NCI-H146 treated with DMSO at 0.1 percent for 48 hours (cell line): ENCODE measurements around the gene FAAP100.

Experiments used
- DNase-seq: peaks from one replicate; lab custom pipeline; 2025; ENCODE audit not compliant: unreplicated experiment; lab: John Stamatoyannopoulos, UW

The FAAP100 gene

DNA sequence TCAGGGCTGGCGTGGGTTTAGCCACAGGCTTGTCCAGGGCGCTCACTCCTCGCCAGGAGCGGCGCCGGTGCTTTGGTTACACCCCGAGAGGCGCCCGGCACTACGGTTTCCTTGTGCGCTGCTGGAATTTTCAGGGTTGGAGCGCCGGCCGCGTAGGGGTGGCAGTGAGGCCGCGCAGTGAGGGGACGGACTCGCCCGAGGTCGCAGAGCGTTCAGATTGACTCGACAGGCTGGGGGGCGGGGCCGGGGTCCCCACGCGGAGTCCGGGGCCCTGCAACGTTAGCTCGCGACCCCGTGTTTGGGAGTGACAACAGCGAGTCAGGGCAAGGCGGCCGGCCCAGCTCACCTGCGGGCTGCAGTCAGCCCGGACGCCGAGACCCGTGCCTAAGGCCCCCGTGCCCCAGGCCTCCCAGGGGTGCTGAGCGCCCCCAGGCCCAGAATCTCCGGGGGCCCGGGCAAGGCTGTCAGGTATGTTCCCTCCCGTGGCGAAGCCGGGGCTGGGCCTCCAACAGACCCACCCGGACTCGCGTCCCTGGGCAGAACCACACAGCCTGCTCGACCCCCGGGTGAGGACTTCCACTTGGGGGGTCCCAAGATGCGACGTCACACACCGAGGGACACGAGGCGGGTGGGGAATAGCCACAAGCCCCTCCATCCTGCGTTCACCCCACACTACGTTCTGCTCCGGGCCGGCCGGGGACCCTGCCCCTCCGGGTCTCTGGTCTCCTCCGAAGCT lies 38.2 kb downstream of the FAAP100 start:
- no peak for DNase-seq

DNA sequence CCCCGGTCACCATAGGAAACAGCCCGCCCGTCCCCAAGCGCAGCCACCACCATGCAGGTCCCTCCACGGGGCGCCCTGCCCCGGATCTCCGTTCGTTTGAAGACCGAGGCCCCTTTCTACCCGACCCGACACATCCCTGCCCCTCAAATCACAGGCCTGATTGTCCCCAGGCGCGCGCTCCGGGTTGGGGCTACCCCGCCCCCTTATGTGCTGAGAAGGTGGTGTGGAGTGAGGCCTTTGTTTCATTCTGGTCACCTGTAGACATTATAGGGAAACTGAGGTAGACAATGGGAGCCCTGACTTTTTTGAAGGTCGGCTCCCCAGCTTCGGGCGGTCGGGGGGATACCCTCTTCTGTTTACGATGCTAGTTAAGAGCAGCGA lies 38.8 kb downstream of the FAAP100 start:
- peak; percentile 57 for DNase-seq

DNA sequence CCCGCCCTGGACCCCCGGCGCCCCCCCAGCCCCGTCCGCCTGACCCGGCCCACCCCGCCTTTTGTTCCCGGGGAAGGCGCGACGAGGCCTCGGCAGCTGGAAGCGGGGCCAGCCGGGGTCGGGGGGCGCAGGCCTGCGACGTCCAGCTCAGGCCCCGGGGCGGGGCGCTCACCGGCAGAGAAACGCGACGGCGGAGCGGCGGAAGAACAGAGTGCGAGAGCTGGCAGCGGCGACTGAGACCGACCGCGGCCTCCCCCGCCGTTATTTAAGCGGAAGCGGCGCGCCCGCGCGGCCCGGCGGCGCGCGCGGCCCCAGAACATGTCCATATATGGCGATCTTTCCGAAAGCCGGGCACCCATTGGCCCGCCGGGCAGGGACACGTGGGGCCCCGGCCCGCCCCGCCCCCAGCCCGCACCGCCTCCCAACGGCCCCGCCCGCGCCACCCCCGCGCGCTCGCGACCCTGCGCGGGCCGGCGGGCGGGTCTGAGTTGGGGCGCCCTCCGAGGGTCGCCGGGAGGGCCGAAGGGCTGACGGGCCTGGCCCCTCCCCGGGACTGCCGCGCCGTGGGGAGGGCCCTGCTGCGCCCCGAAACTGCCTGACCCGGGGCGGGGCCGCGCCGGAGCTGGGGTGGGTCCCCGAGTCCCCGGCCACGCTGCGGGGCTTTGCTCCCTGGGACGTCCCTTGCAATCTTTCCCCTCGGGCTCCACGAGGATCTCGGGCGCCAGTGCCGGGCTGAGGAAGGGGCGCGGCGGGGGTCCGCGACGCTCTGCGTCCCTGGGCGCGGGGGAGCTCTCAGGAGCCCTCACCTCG lies 39.4 kb downstream of the FAAP100 start, which contains the start of gene ACTG1:
ACTG1 (minus strand) TSS at position 238 of the 810 bp plus-strand sequence. CDS start 445 bp downstream, outside the sequence.
- DNase-seq = peak; percentile 81

DNA sequence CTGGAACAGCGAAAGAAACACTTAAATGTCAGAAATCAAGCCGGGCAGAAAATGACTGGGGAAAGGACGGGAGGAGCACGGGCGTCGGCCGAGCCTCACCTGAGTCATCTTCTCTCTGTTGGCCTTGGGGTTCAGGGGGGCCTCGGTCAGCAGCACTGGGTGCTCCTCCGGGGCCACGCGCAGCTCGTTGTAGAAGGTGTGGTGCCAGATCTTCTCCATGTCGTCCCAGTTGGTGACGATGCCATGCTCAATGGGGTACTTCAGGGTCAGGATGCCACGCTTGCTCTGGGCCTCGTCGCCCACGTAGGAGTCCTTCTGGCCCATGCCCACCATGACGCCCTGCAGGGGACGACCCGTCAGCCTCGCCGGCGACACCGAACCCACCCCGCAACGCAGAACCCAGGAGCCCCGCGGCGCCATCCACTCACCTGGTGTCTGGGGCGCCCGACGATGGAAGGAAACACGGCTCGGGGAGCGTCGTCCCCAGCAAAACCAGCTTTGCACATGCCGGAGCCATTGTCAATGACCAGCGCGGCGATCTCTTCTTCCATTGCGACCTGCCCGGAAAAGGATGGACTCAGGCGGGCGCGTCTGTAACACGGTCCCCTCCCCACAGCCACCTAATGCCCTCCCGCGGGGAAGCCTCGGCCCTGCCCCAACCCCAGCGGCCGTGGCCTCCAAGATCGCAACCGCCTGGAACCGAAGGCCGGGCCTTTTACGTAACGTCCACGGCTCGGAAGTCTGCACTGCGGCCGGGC lies 40.2 kb downstream of the FAAP100 start:
- no peak for DNase-seq

DNA sequence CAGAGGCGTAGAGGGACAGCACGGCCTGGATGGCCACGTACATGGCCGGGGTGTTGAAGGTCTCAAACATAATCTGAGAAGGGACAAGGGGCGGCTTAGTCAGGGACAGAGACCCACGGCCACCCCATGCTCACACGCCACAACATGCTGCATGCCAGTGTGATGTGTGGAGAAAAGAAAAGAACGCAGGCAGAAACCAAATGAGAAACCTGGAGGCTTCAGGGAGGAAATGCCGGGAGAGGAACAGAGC lies 40.7 kb downstream of the FAAP100 start:
- DNase-seq = no peak

DNA sequence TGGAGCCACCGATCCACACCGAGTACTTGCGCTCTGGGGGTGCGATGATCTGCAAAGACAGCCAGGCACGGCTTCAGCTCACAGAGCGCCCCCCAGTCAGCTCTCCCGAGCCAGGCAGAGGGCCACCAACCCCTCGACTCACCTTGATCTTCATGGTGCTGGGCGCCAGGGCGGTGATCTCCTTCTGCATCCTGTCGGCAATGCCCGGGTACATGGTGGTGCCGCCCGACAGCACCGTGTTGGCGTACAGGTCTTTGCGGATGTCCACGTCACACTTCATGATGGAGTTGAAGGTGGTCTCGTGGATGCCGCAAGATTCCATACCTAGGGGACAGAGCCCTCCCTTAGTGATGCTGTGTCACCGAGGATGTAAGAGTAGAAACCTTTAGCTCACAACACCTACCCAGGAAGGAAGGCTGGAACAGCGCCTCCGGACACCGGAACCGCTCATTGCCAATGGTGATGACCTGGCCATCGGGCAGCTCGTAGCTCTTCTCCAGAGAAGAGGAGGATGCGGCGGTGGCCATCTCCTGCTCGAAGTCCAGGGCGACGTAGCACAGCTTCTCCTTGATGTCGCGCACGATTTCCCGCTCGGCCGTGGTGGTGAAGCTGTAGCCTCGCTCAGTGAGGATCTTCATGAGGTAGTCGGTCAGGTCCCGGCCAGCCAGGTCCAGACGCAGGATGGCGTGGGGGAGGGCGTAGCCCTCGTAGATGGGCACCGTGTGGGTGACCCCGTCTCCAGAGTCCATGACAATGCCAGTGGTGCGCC lies 41.2 kb downstream of the FAAP100 start:
- DNase-seq = no peak

DNA sequence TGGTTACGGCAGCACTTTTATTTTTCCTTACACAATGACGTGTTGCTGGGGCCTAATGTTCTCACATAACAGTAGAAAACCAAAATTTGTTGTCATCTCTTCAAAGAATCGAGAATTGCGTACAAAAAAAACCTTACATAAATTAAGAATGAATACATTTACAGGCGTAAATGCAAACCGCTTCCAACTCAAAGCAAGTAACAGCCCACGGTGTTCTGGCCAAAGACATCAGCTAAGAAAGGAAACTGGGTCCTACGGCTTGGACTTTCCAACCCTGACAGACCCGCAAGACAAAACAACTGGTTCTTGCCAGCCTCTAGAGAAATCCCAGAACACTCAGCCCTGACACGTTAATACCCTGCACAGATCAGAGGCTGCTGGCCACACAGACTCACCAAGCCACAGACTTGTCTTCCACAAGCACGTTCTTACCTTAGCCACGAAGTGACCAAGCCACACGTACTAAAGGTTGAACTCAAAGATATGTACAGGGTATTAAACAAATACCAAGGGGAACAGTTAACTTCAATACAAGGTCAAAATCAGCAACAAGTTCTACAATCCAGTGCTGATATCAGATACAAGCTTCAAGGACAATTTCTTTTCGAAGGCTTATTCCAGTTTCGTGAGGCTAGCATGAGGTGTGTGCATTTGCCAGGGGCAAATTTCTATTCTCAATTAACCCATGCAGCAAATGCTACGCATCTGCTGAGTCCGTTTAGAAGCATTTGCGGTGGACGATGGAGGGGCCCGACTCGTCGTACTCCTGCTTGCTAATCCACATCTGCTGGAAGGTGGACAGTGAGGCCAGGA lies 42.0 kb downstream of the FAAP100 start:
- DNase-seq = no peak

DNA sequence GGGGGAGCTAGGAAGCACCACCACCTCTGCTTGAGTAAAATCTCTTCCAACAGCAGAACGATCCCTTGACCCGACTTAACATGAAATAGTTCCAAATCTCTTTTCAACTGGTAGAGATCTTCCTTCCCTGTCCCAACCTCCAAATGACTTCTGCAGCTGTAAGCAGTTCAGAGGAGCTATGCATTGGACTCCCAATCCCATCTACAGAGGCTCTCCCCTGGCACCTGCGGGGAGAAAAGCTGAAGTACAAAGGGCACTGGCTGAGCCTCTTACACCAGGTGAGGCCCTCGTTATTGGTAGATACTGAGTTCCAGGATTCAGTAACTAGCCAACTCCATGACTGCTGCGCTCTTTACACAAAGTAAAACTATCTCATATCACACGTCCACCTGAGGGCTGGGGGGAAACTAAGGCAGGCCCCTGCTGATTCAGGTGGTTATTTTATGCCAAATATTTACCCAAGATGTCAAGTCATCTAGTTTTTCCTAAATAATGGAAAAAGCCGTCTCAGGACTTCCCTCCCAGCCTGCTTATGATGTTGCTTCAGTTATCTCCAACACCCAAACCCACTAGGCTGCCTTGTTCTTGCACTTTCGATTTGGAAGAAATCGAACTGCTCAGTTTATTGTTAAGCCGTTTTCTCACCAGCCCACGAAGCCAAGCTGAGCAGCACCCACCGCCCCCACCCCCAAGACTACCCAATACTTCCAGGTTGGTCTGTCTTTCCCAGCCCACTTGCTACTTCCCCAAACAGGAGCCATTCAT lies 42.8 kb downstream of the FAAP100 start:
- DNase-seq = peak; percentile 27

DNA sequence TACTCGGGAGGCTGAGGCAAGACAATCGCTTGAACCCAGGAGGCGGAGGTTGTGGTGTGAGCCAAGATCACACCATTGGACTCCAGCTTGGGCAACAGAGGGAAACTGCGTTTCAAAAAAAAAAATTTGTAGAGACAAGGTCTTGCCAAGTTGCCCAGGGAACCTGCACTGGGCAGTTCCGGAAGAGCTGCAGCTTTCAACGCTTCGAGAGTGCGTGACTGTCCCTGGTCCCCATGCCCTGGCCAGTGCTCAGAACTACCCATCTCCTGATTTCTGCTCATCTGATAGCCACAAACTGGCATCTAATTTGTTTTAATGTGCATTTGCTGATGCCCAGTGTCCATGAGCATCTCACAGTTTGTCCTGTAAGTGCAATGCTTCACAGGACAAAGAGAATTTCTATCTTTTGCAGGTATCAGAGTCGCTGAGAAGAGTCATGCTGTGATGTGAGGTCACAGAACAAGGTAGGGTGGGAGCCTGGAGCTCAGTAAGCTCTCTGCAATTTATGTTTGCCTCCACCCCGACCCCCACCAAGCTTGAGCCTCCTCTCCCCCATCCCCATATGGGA lies 43.4 kb downstream of the FAAP100 start:
- no peak for DNase-seq

DNA sequence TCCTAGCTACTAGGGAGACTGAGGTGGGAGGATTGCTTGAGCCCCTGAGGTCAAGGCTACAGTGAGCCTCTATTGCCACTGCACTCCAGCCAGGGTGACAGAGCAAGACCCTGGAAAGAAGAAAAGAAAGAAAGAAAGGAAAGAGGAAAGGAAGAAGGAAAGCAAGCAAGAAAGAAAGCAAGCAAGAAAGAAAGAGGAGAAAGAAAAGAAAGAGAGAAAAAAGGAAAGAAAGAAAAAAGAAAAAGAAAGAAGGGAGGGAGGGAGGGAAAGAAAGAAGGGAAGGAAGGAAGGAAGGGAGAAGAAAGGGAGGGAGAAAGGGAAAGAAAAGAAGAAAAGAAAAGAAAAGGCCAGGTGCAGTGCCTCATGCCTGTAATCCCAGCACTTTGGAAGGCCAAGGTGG lies 48.5 kb downstream of the FAAP100 start:
- no peak for DNase-seq

DNA sequence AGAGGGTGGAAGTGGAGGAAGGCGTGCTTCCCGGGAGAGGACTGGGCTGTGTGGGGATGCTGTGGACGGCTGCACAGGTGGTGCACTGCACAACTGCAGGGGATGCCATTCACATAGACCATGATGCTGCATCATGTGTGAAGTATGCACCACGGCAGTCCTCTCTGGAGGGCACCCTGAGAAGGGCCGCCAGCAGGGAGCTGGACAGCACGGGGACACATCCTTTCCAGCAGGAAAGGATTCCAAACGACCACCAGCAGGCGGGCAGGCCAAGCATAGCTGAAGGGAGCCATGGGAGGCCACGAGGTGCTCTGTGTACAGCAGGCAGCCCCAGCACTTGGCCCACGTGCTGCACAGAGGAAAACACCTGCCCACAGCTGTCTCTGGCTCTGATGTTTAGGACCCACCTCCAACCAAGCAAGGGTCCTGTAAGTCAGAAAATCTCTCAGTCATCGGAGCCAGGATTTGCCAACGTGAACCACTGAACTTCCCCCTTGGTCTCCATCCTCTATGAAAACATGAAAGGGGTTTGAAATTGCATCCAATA lies 49.6 kb downstream of the FAAP100 start:
- no peak for DNase-seq

DNA sequence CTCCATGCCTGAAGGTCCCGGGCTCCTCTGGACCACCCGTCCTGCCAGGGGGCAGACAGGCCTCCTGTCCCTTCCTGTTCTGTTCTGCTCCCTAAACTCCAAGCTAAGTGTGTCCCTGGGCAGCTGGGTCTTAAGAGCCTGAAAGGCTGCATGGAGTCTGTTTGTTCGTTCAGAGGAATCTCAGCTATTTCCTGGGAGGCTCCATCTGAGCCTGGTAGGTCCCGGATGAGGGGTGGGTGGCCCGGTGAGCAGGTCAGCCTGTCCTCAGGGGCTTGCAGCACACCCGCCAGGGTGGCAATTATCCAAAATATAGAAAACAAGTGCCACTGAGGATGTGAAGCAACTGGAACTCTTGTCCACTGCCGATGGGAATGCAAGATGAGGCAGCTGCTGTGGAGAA lies 52.1 kb downstream of the FAAP100 start:
- DNase-seq = no peak

DNA sequence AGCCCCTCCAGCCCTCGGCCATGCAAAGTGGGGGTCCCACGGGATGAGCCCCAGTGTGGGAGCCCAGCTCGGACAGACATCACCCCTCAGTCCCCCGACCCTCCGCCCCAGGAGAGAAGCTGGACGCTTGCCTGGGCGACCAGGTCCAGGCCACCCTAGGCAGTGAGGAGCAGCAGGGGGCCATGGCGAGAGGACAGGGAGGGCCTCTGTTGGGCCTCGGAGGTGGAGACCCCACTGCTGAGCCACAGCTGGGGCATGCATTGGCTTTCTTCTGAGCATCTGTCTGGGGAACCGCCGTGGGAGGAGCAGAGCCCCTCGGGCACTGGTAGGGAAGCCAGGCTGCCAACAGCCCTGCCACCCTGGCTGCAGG lies 52.6 kb downstream of the FAAP100 start:
- no peak for DNase-seq

DNA sequence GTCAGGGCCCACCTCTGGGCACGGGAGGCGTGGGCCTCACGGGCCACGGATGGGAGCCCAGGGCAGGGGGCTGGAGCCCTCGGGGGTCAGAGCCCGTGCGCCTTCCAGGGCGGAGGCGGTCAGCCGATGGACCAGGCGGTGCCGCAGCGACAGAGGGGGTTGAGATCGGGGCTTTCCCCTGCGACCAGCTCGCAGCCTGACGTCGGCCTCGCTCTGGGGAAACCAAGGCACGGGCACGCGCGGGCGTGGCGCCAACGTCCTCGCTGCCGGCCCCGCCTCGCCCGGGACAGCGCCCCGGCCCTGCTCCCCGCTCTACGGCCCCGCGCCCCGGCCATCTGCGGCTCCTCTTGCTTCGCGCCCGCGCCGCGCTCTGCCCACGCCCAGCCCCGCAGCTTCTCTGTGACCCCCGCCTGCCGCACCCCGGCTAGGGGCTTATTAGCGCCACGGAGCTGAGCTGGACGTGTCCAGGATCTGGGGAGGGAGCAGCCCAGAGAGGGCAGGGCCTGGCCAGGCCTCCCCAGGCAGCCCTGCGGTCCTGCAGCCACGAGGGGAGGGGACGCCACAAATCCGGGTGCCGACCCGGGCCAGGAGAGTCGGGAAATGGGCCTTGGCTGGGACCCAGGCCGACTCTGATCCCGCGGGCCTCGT lies 53.1 kb downstream of the FAAP100 start:
- no peak for DNase-seq

DNA sequence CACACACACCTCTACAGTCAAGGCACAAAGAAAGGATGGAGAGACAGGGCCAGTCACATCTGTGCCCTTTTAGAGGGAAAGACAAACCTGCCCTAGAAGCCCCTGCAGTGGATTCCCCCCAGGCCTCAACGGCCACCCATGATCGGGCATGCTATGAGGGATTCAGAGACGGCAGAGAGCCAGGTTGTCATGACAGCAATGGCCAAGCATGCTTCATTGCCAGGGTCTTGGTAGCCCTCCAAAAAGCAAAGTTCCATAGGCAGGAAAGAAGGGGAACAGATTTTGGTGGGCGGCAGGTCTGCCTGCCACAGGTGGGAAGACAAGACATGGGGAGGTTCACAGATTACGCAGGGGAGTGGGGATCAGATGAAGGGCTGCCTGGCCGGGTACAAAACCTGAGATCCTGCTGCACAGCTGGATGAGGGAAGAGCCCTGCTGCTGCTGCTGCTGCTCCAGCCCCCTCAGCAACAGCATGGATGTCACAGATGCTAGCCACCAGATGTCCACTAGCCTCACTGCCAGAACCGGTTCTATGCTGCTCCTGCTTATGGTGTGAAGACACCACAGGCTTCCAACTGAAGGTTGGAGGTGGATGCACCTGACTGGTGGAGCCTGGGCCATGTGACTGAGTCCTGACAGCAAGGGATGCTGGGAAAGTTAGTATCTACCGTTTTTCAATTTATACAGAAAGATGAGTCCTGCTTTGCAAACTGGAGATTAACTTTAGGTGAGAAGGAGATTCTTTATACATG lies 57.4 kb downstream of the FAAP100 start:
- DNase-seq = peak; percentile 41

DNA sequence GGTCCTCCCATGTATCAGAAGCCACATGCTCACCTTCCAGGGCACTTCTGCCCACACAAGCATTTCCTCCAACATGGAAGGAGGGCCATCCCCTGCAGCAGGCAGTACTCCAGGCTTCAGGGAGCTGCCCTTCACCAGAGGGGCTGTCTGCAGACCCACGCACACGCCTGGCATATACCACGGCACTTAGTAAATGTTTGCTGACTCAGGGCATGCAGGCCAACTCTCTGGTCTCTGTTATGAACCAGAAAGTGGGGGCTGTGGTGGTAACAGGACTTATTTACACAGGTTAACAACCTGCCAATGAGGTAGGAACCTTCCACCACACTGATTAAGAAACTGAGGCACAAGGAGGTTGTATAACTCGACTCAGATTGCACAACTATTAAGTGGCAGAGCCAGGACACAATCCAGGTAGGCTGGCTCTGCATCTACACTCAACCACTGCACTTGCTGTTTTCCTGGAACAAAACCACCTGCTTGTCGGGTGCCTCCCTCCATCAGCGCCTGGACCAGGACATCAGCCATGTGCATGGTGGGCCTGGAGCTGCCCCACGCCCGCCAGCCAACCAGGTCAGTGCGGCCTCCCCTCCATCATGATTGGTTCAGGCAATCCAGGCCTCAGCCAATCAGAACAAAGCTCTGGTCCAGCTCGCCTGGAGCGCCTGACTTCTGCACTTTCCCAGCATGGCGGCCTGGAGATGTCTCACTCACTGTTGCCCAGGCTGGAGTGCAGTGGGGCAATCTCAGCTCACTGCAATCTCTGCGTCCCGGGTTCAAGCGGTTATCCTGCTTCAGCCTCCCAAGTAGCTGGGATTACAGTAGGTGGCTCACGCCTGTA lies 58.7 kb downstream of the FAAP100 start:
- no peak for DNase-seq

DNA sequence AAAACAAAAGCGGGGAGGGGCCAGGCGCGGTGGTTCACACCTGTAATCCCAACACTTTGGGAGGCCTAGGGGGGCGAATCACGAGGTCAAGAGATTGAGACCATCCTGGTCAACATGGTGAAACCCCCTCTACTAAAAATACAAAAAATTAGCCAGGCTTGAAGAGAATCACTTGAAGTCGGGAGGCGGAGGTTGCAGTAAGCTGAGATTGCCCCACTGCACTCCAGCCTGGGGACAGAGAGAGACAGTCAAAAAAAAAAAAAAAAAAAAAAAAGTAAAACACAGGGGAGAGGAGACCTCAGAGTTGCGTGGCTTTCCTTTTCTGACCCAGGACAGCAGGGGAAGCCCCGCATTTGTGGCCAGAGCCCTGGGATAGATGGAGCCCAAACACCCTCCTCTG lies 59.4 kb downstream of the FAAP100 start:
- no peak for DNase-seq
